Endodermal cell (in vitro differentiated cells): Measurements from ENCODE around the gene DSC3. TPM values are rescaled to one million over a fixed set of nuclear protein-coding genes. Genes with fewer than 3 reads are reported as not detected.

Experiments
- DNase-seq: peaks from one replicate; pipeline ENCODE4 v3.0.0-alpha.2; 2017
- H3K27ac ChIP-seq: 2 replicates; pipeline ENCODE4 v1.5.1; 2013; ENCODE audit warnings: mild to moderate bottlenecking, low read depth, low read length, moderate library complexity
- H3K27me3 ChIP-seq: 2 replicates; pipeline ENCODE4 v1.6.1; 2013; ENCODE audit warnings: mild to moderate bottlenecking, low read length, moderate library complexity; ENCODE audit not compliant: insufficient read depth, control insufficient read depth, poor library complexity, severe bottlenecking
- H3K36me3 ChIP-seq: 2 replicates; pipeline ENCODE4 v1.7.0; 2013; ENCODE audit warnings: mild to moderate bottlenecking, low read length, moderate library complexity; ENCODE audit not compliant: control insufficient read depth, insufficient read depth
- H3K4me1 ChIP-seq: one replicate; pipeline ENCODE4 v1.7.0; 2013; ENCODE audit warnings: low read length; ENCODE audit not compliant: control insufficient read depth, insufficient read depth
- H3K4me3 ChIP-seq: 2 replicates; pipeline ENCODE4 v1.5.1; 2013; ENCODE audit warnings: mild to moderate bottlenecking, low read length, moderate library complexity
- H3K9ac ChIP-seq: 2 replicates; pipeline ENCODE4 v1.6.1; 2013; ENCODE audit warnings: mild to moderate bottlenecking, low read length, moderate library complexity; ENCODE audit not compliant: poor library complexity, severe bottlenecking; ENCODE audit errors: extremely low read depth
- H3K9me3 ChIP-seq: 2 replicates; pipeline ENCODE4 v1.6.1; 2013; ENCODE audit warnings: mild to moderate bottlenecking, low read length, moderate library complexity; ENCODE audit not compliant: control insufficient read depth
- H3K27ac Mint-ChIP-seq: 2 replicates; pipeline ENCODE4 v1.8.0; 2020; ENCODE audit warnings: mixed read lengths
- H3K27me3 Mint-ChIP-seq: 2 replicates; pipeline ENCODE4 v1.8.0; 2021; ENCODE audit warnings: mild to moderate bottlenecking, mixed read lengths; ENCODE audit not compliant: insufficient read depth
- H3K36me3 Mint-ChIP-seq: 2 replicates; pipeline ENCODE4 v1.8.0; 2020; ENCODE audit warnings: low read depth, mixed read lengths
- H3K4me1 Mint-ChIP-seq: 2 replicates; pipeline ENCODE4 v1.8.0; 2020; ENCODE audit warnings: mixed read lengths
- H3K4me3 Mint-ChIP-seq: 2 replicates; pipeline ENCODE4 v1.8.0; 2020; ENCODE audit warnings: mild to moderate bottlenecking, moderate library complexity, mixed read lengths
- H3K9me3 Mint-ChIP-seq: 2 replicates; pipeline ENCODE4 v1.8.0; 2020; ENCODE audit warnings: mild to moderate bottlenecking, mixed read lengths
- WGBS, 2 experiments: methylation state at CpG; one replicate each; pipeline versions ENCODE4 v1.1.5 to v1.1.7; 2013; ENCODE audit warnings: missing lambda C conversion rate in 2 of 2, mixed read lengths in 1 of 2; ENCODE audit not compliant: insufficient coverage in 1 of 2, insufficient read length in 1 of 2; 5-methylcytosine and 5-hydroxymethylcytosine counted together
- total RNA-seq, 2 donors: library from RNA; stranded (reverse); fragmentation: NEBNext Ultra II Directional in 1 of 2; extraction: Animal tissue kit (Norgen Biotek cat#: 25700) in 1 of 2; gene quantifications; 2 replicates in 1 of 2; 3 replicates in 1 of 2; pipeline ENCODE4 v1.2.1, GENCODE V29; 2021
- TF ChIP-seq, protein P1 (sequence below): fragments of 200-600 bp; sonication (generic); conservative IDR thresholded peaks from 2 replicates; pipeline ENCODE4 v1.5.0; 2021; ENCODE audit warnings: antibody characterized with exemption, mild to moderate bottlenecking

The DSC3 gene
- total RNA-seq, 2 donors from 2014 or later: 0.26 to 0.53 TPM

DNA sequence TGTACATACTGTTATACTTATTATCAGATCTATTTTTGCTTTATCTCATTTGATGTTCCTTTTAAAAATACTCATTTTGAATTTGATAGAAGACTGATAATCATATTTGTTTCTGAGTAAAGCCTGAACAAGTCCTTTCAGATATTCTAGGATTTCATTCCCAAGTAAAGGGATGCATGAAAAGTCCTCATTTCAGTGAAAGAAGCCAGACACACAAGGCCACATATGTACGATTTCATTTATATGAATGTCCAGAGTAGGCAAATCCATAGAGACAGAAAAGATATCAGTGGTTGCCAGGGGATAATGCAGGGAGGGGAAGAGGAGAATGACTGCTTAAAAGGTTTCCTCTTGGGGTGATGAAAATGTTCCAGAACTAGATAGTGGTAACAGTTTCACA, 53.4 kb downstream of the DSC3 start:
- Histone ChIP-seq H3K4me3 (no peak overlapping the region), H3K27ac (no peak overlapping the region), H3K36me3 (no peaks in the 10 kb centered on the region), H3K4me1 (no peaks in the 10 kb centered on the region), H3K9me3 (no peaks in the 10 kb centered on the region), H3K27me3 (no peaks in the 10 kb centered on the region), H3K9ac (no peak overlapping the region)
- peaks cover 6% of the 10 kb centered on the region for H3K4me1 Mint-ChIP-seq
- no peak overlapping the region for H3K4me3 Mint-ChIP-seq
- DNase-seq: no peak
- H3K36me3 Mint-ChIP-seq: no peaks in the 10 kb centered on the region
- TF ChIP-seq, protein P1, sequence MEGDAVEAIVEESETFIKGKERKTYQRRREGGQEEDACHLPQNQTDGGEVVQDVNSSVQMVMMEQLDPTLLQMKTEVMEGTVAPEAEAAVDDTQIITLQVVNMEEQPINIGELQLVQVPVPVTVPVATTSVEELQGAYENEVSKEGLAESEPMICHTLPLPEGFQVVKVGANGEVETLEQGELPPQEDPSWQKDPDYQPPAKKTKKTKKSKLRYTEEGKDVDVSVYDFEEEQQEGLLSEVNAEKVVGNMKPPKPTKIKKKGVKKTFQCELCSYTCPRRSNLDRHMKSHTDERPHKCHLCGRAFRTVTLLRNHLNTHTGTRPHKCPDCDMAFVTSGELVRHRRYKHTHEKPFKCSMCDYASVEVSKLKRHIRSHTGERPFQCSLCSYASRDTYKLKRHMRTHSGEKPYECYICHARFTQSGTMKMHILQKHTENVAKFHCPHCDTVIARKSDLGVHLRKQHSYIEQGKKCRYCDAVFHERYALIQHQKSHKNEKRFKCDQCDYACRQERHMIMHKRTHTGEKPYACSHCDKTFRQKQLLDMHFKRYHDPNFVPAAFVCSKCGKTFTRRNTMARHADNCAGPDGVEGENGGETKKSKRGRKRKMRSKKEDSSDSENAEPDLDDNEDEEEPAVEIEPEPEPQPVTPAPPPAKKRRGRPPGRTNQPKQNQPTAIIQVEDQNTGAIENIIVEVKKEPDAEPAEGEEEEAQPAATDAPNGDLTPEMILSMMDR: no peak
- H3K9me3 Mint-ChIP-seq: no peaks in the 10 kb centered on the region
- WGBS, 2 experiments: 93 to 100% methylated on average over 1 of the region's 1 CpG
- no peaks in the 10 kb centered on the region for H3K27me3 Mint-ChIP-seq
- no peak overlapping the region for H3K27ac Mint-ChIP-seq

DNA sequence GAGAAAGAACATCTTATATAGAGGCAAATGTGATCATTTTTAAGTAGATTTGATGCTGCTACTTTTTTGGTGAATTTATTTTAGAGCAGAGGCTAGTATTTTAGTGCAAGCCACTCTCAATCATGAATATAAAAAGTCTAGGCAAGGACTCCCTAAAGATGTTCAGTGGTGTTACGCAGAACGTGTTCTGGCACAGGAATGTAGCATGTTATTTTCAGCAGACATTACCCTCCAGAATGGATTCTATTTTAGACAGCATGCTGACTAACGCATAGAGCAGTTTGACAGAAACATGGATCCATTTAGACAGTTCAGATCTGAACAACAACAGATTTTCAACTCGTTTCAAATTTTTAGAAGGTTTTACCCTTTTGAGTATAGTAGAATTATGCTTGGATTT, 54.1 kb downstream of the DSC3 start:
- TF ChIP-seq, protein P1: no peak
- H3K36me3 Mint-ChIP-seq: no peaks in the 10 kb centered on the region
- no peak overlapping the region for H3K27ac Mint-ChIP-seq
- DNase-seq: no peak
- H3K27me3 Mint-ChIP-seq: no peaks in the 10 kb centered on the region
- Histone ChIP-seq H3K4me3 (no peak overlapping the region), H3K27me3 (no peaks in the 10 kb centered on the region), H3K9ac (no peak overlapping the region), H3K36me3 (no peaks in the 10 kb centered on the region), H3K27ac (no peak overlapping the region), H3K4me1 (no peaks in the 10 kb centered on the region), H3K9me3 (no peaks in the 10 kb centered on the region)
- 89 to 94% methylated on average over 3 to 4 of the region's 4 CpGs for WGBS, 2 experiments
- H3K4me3 Mint-ChIP-seq: no peak overlapping the region
- no peaks in the 10 kb centered on the region for H3K9me3 Mint-ChIP-seq
- H3K4me1 Mint-ChIP-seq: peaks cover 6% of the 10 kb centered on the region

DNA sequence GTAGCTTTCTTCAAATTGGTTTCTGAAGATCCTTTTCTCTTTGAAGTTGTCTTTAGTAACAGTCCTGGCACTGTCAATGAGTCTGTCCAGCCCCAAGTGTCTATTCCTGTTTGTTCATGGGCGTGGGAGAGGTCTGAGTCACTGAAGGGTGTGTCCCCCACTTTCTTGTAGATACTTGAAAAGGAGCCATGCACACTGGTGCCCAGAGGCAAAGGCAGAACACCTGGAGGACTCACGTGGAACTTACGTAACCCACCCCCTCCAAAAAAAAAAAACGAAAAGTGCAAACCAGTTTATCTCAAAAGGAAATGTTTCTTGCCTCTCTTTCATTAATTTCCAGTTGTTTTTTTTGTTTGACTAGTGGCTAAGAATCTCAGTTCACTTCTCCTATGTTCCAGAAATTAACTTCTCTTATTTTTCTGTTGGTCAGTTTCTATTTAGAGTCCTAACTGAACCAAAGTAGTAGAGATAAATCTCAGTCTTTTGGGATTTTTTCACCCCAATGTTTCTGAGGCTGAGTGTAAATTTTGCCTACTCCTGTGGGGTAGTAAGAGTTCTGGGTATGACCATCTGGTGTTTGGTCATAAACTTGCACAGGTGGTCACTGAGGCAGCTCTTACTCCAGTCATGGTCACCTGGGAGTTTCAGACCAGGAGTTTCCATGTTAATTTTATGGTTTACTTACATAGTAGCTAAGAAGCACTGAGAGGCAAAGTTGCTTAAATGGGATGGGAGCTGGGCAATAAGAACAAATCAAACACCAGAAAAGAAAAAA, 54.9 kb downstream of the DSC3 start:
- no peak for DNase-seq
- Histone ChIP-seq H3K9ac (no peak overlapping the region), H3K4me3 (no peak overlapping the region), H3K36me3 (no peaks in the 10 kb centered on the region), H3K27ac (no peak overlapping the region), H3K4me1 (no peaks in the 10 kb centered on the region), H3K9me3 (no peaks in the 10 kb centered on the region), H3K27me3 (no peaks in the 10 kb centered on the region)
- H3K4me1 Mint-ChIP-seq: peaks cover 2% of the 10 kb centered on the region
- H3K9me3 Mint-ChIP-seq: no peaks in the 10 kb centered on the region
- H3K4me3 Mint-ChIP-seq: no peak overlapping the region
- TF ChIP-seq, protein P1: no peak
- 83 to 92% methylated on average over 2 to 4 of the region's 4 CpGs for WGBS, 2 experiments
- no peaks in the 10 kb centered on the region for H3K36me3 Mint-ChIP-seq
- H3K27me3 Mint-ChIP-seq: no peaks in the 10 kb centered on the region
- H3K27ac Mint-ChIP-seq: no peak overlapping the region
